Jurkat, Clone E6-1 (cell line): ENCODE results near the gene LIM2. TPM values are rescaled to one million over a fixed set of nuclear protein-coding genes. Genes with fewer than 3 reads are reported as not detected.
"Not testable (repeated sequence)": the region's sequence is repeated elsewhere in the genome, so short reads cannot be mapped to it uniquely, and the experiment has no call there.

Experiments
- DNase-seq: peaks from one replicate; pipeline ENCODE4 v3.0.0-alpha.2; 2011; ENCODE audit warnings: low read depth, low spot score
- H3K4me3 ChIP-seq: 2 replicates; pipeline ENCODE4 v1.5.1; 2011; ENCODE audit warnings: mild to moderate bottlenecking, low read length, control low read depth, moderate library complexity
- polyA plus RNA-seq: library from polyadenylated mRNA; unstranded; fragments of >200 nt; gene quantifications from one replicate; pipeline ENCODE4 v1.2.1, GENCODE V29; 2012; ENCODE audit warnings: missing spikeins; ENCODE audit not compliant: insufficient read length, insufficient read depth

The LIM2 gene, protein sequence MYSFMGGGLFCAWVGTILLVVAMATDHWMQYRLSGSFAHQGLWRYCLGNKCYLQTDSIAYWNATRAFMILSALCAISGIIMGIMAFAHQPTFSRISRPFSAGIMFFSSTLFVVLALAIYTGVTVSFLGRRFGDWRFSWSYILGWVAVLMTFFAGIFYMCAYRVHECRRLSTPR
- not detected for polyA plus RNA-seq

GRCh38 chr19:51387924-51388389 lies at the start of gene LIM2:
TSS of gene LIM2 (minus strand) at chr19:51387974. CDS start at chr19:51387443, 531 bp downstream.
- no peak within 1 kb of the TSS for H3K4me3 ChIP-seq
- no peak for DNase-seq

DNA sequence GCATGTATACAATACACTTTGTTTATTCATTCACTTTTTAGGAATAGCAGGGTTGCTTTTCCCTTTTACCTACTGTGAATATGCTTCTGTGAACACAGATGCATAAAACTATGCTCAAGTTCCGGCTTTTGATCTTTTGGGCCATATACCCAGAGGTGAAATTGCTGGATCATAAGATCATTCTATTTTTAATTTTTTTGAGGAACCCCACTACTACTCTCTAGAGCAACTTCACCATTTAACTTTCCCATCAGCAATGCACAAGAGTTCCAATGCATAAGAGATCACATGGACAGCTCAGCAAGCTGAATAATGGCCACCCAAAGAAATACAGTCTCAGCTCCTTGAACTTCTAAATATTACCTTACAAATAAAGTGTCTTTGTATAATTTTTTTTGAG lies 46.7 kb upstream of the LIM2 start:
- DNase-seq = no peak
- no peak overlapping the region for H3K4me3 ChIP-seq

GRCh38 chr19:51433043-51433442 lies 45.3 kb upstream of the LIM2 start:
- DNase-seq = no peak
- H3K4me3 ChIP-seq = no peak overlapping the region

DNA sequence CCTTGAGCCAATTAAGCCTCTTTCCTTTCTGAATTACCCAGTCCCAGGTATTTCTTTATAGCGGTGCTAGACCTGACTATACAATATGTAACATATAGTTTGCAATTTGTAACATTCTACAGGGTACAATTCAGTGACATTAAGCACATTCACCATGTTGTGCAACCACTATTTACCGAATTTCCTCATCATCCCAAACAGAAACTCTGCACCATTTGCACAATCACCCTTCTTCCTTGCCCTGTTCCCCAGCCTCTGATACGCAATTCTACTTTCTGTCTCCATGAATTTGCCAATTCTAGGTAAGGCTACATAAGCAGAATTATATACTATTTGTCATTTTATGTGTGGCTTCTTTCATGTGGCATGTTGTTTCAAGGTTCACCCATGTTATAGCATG lies 43.4 kb upstream of the LIM2 start:
- no peak for DNase-seq

GRCh38 chr19:51430221-51430620 lies 42.4 kb upstream of the LIM2 start:
- no peak for DNase-seq
- no peak overlapping the region for H3K4me3 ChIP-seq

More for the DNA sequence above, 43.4 kb upstream of the LIM2 start:
- no peak overlapping the region for H3K4me3 ChIP-seq

DNA sequence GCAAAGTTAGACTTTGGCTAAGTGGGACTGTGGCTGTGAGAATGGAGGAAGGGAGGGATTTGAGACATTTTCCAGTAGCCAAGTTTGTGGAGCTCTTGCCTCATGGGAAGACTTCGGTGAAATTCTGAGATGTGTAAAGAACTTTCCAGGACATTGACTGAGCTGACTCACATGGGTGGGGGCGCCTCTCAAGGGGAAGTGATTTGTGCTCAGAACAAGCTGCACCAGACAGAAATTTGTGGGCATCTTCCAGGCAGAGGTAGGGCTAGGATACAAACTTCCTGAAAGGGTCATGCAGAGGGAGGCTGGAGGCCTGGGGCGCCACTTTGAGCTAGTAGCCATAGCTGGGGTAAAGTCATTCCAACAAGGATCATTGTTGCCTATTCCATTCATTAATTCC lies 39.4 kb upstream of the LIM2 start:
- no peak for DNase-seq
- no peak overlapping the region for H3K4me3 ChIP-seq

DNA sequence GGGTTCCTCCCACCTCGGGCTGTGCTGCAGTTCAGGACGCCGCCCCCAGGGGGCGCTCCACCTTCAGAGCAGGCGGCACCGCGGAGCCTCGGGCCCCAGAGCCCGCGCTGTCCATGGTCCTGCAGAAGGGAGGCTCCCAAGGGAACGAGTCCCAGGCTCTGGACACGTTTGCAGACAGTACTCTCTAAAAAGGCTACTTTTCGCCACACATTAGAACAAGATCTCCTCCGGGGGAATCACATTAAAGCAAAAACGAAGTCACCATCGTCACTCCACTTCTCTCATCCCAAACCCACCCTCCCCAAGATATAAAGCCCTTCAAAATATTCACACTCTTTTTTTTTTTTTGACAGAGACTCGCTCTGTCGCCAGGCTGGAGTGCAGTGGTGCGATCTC lies 34.3 kb upstream of the LIM2 start:
- DNase-seq = peak; percentile 47
- H3K4me3 ChIP-seq = no peak overlapping the region

DNA sequence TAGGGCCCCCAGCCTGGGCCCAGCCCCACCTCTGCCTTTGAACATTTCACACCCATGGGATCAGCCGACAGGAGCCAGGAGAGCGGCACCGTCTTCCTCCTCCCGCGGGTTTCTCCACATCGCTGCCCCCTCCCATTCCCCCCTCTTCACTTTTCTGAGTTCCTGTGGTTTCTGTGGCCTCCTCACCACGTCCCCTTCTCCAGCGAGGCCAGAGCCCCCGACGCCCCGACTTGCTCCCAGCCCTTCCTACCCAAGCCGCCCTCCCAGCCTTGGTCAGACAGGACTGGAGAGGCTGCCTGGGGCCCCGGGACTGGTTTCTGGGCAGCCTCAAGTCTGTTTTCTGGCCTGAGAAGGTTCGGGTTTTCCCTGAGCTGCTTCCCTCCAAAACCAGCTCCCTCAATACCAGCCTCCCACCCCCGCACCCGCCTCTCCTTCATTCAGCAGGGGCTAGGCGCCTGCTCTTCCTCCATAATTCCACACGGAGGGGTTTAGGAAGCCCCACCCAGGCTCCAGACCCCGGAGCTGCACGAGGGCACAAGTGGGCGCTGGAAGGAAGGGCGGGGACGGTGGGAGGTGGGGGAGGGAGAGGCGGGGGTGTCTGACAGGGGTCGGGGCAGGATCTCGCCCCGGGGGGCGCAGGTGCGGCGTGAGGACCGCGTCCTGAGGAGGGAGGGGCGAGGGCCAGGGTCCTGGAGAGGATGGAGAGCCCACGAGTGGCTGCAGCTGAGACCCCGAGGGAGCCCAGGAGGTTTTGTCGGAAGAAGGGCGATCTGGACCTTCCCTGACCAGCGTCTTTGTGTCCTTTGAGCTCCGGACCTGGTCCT lies 33.7 kb upstream of the LIM2 start:
- no peak overlapping the region for H3K4me3 ChIP-seq
- no peak for DNase-seq

- H3K4me3 ChIP-seq, DNase-seq: not testable (repeated sequence)
Observed at GRCh38 chr19:51420511-51420910, 32.7 kb upstream of the LIM2 start.

DNA sequence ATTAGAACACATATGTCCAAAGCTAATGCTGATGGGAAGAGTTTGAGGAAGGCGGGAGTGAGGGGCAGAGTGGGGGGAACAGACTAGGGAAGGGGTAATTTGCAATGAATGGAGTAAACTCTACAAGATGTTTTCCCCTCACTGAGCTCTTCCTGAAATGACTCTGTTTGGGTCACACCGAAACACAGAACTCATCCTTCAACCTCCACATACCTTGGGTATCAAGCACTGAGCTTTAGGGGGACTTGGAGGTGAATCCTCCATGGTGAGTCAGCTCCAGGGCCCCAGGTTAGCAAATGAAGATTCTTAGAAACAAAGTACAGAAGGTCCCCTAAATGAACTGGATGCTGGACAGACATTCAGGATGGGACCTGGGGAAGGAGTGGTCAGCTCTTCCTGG lies 30.9 kb upstream of the LIM2 start:
- no peak for DNase-seq
- H3K4me3 ChIP-seq = no peak overlapping the region

DNA sequence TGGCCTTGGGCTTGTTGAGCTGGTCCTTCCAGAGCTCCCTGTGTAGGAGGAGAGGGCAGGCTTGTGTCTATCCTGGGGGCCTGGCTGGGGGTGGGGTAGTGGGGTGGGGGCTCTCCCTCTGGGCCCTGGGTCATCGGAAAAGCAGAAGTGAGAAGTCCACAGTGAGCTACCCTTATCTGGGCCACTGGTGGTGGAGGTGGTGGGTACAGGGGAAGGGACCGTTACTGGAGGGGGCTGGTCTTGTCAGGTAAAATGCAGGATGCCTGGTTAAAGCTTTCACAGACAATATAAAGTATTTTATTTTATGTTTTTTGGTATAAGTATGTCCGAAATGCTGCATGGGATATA lies 30.0 kb upstream of the LIM2 start:
- H3K4me3 ChIP-seq = no peak overlapping the region
- no peak for DNase-seq

DNA sequence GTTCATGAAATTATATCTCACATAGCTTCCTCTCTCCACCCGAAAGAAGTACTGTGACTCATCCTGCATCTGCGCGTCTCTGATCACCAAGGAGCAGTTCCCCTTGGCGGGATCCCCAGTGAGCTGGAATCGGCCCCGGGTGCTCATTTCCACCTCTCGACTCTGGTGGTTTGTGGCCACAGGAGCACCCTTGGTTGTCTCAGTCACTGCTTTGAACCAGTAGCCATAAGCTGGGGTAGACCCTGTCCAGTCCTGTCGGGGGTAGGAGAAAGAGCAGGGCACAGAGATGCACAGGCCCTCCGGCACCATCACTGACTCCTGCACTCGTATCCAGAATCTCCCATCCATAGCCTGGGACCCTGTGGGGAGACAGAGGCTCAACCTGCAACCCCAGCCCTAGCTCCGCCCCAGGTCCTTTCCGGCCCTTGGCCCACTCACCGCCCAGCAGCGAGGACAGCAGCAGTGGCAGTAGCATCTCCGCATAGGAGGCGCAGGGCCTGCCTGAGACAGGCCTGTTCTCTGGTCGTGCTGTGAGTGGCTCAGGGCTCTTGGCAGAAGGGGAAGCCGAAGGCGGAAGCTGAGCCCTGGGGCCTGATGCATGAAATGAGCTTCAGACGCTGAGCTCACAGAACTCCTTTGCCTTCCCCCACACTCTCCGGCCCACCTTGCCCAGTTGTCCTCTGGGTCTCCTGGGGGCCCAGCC lies 29.5 kb upstream of the LIM2 start, which contains the start of gene SIGLEC10:
TSS of gene SIGLEC10 (minus strand) at position 536 of the 703 bp plus-strand sequence. CDS start at position 475, 61 bp downstream.
- H3K4me3 ChIP-seq = no peak within 1 kb of the TSS

GRCh38 chr19:51416422-51416821 lies 28.6 kb upstream of the LIM2 start:
- not testable (repeated sequence) for DNase-seq, H3K4me3 ChIP-seq

More for the DNA sequence above, 29.5 kb upstream of the LIM2 start, which contains the start of gene SIGLEC10:
- no peak for DNase-seq

DNA sequence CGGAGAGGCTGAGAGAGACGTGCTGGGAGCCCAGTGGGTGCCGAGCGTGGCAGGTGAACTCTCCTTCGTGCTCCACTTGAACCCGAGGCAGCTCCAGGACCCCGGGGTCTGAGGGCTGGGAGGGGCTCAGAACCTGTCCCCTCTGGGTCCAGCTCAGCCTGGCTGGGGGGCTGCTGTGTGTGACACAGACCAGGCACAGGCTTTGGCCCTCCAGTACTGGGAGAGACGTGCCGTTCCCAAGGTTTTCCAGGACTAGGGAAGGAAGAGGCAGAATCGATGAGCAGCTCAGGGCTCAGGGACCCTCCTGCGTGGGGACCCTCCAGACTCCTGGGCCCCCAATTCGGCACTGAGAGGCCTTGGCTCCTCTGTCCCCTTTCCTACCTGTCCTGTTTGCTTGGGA lies 27.4 kb upstream of the LIM2 start:
- DNase-seq = no peak
- no peak overlapping the region for H3K4me3 ChIP-seq

GRCh38 chr19:51410950-51411748 lies 23.4 kb upstream of the LIM2 start:
- DNase-seq = no peak
- no peak overlapping the region for H3K4me3 ChIP-seq

GRCh38 chr19:51407511-51408131 lies 19.8 kb upstream of the LIM2 start:
- DNase-seq = peak; percentile 59
- no peak overlapping the region for H3K4me3 ChIP-seq

GRCh38 chr19:51402117-51402516 lies 14.3 kb upstream of the LIM2 start:
- DNase-seq = no peak
- H3K4me3 ChIP-seq = no peak overlapping the region

DNA sequence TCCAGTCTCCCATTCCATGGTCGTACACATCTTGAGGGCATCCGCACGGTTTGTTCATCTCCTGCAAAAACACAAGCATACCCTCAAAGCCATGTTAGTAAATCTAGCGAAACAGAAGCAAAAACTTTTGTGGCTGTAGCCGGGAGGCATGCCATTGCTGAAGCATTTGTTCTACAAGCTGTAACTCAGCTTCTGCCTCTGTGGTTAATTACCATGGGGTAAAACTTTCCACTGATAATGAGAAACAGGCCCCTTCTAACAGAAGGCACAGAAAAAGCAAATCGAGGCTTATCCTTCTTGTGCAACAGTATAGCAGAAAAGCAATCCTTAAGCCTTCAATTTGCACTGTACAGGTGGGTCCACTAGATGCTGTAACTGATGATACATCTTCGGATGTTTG lies 12.2 kb upstream of the LIM2 start:
- not testable (repeated sequence) for DNase-seq, H3K4me3 ChIP-seq

DNA sequence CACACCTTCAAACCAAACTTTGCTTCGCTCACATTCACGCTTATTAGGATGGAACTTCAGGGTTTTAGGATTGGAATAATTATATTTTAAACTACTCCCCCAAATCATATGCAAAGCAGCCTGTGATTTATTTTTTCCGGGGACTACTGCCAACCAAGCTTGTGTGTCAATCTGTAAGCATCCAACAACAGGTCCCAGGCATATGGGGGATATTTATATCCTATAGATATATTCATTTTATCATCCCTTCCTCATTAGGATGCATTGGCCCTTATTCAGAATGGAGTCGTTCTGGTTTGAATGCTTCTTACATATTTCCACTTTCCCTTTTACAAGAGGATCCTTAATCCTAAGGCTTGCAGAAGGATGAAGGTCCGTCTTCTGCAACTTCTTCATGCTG lies 11.5 kb upstream of the LIM2 start:
- H3K4me3 ChIP-seq = no peak overlapping the region
- DNase-seq = no peak
